PC-3 (cell line): ENCODE measurements around the gene CHD3.

ENCODE experiments used
- CTCF ChIP-seq: fragments of 300-600 bp; sonication (generic); conservative IDR thresholded peaks from 2 replicates; pipeline ENCODE4 v1.5.1; 2017; ENCODE audit warnings: antibody characterized with exemption, low read depth, mild to moderate bottlenecking, low read length
- EZH2 ChIP-seq: fragments of 300-600 bp; sonication (generic); IDR thresholded peaks from one replicate; pipeline ENCODE4 v1.6.1; 2017; ENCODE audit warnings: antibody characterized with exemption, mild to moderate bottlenecking, low read length; ENCODE audit not compliant: unreplicated experiment
- EZH2phosphoT487 ChIP-seq: fragments of 300-600 bp; sonication (generic); IDR thresholded peaks from 2 replicates; pipeline ENCODE4 v1.6.1; 2018; ENCODE audit warnings: mild to moderate bottlenecking, antibody characterized with exemption, low read length, borderline replicate concordance

DNA sequence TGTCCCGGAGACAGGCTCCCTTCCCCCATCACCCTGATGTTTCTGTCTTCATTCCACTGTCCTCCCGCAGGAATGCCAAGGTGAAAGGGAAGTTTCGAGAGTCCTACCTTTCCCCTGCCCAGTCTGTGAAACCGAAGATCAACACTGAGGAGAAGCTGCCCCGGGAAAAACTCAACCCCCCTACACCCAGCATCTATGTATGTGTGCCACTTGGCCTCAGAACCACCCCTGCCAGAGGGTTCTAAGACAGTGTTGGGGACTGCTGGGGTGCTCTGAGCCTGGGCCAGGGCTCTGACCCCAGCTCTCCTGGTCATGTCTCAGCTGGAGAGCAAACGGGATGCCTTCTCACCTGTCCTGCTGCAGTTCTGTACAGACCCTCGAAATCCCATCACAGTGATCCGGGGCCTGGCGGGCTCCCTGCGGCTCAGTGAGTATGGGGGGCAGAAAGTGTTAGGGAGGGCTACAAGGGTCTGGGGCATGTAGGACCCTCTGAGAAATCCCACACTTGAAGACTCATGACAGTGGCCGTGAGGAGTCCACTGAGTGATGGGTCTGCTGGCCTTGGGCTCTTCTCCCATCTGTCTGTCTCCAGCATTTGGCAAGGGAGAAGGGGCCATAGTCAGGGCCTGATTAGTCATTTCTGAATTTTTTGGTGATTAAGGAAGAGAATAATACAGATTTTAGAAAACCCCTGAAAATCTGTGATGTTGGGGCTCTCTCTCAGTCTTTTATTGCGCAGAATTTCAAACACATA is 38.7 kb upstream of the CHD3 start:
- no peak for TF ChIP-seq CTCF
- no peak for TF ChIP-seq EZH2phosphoT487
- no peak for TF ChIP-seq EZH2
